ENCODE data around the gene NOSTRIN.
"Not testable (repeated sequence)": the region's sequence is repeated elsewhere in the genome, so short reads cannot be mapped to it uniquely, and the experiment has no call there.

The NOSTRIN gene

GRCh38 chr2:168819829-168820489 is 17.5 kb downstream of the NOSTRIN start:
- peak in 1 of 2 experiments; percentile 42 for DNase-seq

GRCh38 chr2:168821577-168821976 is 19.1 kb downstream of the NOSTRIN start:
- DNase-seq: no peak

GRCh38 chr2:168821992-168822391 is 19.6 kb downstream of the NOSTRIN start:
- DNase-seq: no peak

- DNase-seq: peak; percentile 14 to 53
Observed at GRCh38 chr2:168825126-168825525, 22.7 kb downstream of the NOSTRIN start.

- no peak for DNase-seq
Observed at GRCh38 chr2:168830958-168831357, 28.5 kb downstream of the NOSTRIN start.

- DNase-seq: no peak
Observed at GRCh38 chr2:168831662-168832061, 29.2 kb downstream of the NOSTRIN start.

GRCh38 chr2:168835969-168836368 is 33.5 kb downstream of the NOSTRIN start:
- no peak for DNase-seq

- DNase-seq: peak in 1 of 2 experiments; percentile 20
Observed at GRCh38 chr2:168841445-168841844, 39.0 kb downstream of the NOSTRIN start.

- no peak for DNase-seq
Observed at GRCh38 chr2:168843253-168843652, 40.8 kb downstream of the NOSTRIN start.

GRCh38 chr2:168848225-168848624 is 45.8 kb downstream of the NOSTRIN start:
- DNase-seq: peak; percentile 96 to 98

GRCh38 chr2:168849610-168850009 is 47.2 kb downstream of the NOSTRIN start:
- DNase-seq: peak; percentile 1 to 64

GRCh38 chr2:168850846-168851245 is 48.4 kb downstream of the NOSTRIN start:
- no peak for DNase-seq

- no peak for DNase-seq
Observed at GRCh38 chr2:168851674-168852320, 49.4 kb downstream of the NOSTRIN start.

- no peak for DNase-seq
Observed at GRCh38 chr2:168852481-168852880, 50.0 kb downstream of the NOSTRIN start.

- DNase-seq: no peak
Observed at GRCh38 chr2:168853471-168853870, 51.0 kb downstream of the NOSTRIN start.

- no peak for DNase-seq
Observed at GRCh38 chr2:168854651-168855050, 52.2 kb downstream of the NOSTRIN start.

- no peak for DNase-seq
Observed at GRCh38 chr2:168855601-168856000, 53.2 kb downstream of the NOSTRIN start.

- DNase-seq: no peak
Observed at GRCh38 chr2:168858146-168858545, 55.7 kb downstream of the NOSTRIN start.

- not testable (repeated sequence) for DNase-seq
Observed at GRCh38 chr2:168867164-168867563, 64.7 kb downstream of the NOSTRIN start.

GRCh38 chr2:168870369-168870768 is 67.9 kb downstream of the NOSTRIN start:
- not testable (repeated sequence) for DNase-seq

- not testable (repeated sequence) for DNase-seq
Observed at GRCh38 chr2:168870824-168871223, 68.4 kb downstream of the NOSTRIN start.

GRCh38 chr2:168874368-168875054 is 72.1 kb downstream of the NOSTRIN start:
- DNase-seq: no peak

- DNase-seq: not testable (repeated sequence)
Observed at GRCh38 chr2:168882163-168882562, 79.7 kb downstream of the NOSTRIN start.

- peak in 1 of 2 experiments; percentile 3 for DNase-seq
Observed at GRCh38 chr2:168884975-168885374, 82.5 kb downstream of the NOSTRIN start.
